ENCODE data around the gene RASGEF1C. TPM values are rescaled to one million over a fixed set of nuclear protein-coding genes. Genes with fewer than 3 reads are reported as not detected.

RASGEF1C gene
- total and polyA plus RNA-seq, 2 of the 13 experiments (the other 11 are each of a cell fraction or from before 2014, with no cell fraction given) = not detected

DNA sequence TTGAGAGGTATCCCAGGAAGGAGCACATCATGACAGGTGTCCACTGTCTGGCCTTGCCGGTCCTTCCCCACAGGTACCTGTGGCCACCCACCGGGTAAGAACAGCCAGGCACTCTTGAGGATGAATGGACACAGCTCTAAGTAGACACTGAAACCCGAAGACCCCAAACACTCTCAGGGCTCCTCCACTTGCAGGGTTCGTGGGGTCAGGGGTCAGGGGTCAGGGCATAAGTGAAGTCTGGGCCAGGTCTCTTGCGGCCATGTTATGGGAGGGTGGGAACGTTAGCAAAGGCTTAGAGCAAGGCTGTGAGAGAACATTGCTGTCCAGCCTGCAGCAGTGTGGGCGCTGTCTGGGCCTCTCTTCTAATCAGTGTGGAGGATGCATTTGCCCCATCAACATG lies 42.9 kb upstream of the RASGEF1C start:
- Histone ChIP-seq H2AFZ (ENCODE audit: low read length) (no peak overlapping the region), H3K9ac (ENCODE audit: insufficient read depth, low read depth, low read length) (no peak overlapping the region), H3K4me1 (ENCODE audit: insufficient read depth, low read length) (no peaks in the 10 kb centered on the region), H4K20me1 (ENCODE audit: insufficient read depth, low read length) (no peaks in the 10 kb centered on the region), H3K4me3 (replicated peaks in 1 of 3; ENCODE audit: insufficient read depth in 1 of 3, low read depth in 2 of 3, low read length in 3 of 3) (no peak overlapping the region), H3K79me2 (ENCODE audit: insufficient read depth, low read length) (no peaks in the 10 kb centered on the region), H3K36me3 (replicated peaks in 1 of 2; ENCODE audit: control insufficient read depth in 1 of 2, insufficient read depth in 2 of 2, low read length in 2 of 2) (peaks cover 9 to 38% of the 10 kb centered on the region in 2 experiments; a peak in 4 of 5 replicates), H3K4me2 (ENCODE audit: low read depth, low read length) (no peak overlapping the region), H3K27ac (ENCODE audit: extremely low read length, insufficient read depth, low read length) (no peak overlapping the region), H3K9me3 (ENCODE audit: low read length) (peaks cover 47% of the 10 kb centered on the region), H3K27me3 (ENCODE audit: control insufficient read depth in 1 of 2, insufficient read depth in 2 of 2, low read length in 2 of 2) (no peaks in the 10 kb centered on the region)
- intact Hi-C loops (cut with micrococcal nuclease; ENCODE audit: unreplicated experiment) (no loop called here), in situ Hi-C loops (cut with HindIII; ENCODE audit: extremely low pct_ligation_motif_present, low pct_unique_long_range_greater_than_20kb) (no loop called here)
- FAIRE-seq (no peak), DNase-seq (ENCODE audit: low spot score) (no peak), ATAC-seq (no peak)
- 100% methylated on average over 4 of the region's 7 CpGs for WGBS (ENCODE audit: low lambda C conversion rate)
- no TSS peak for BruUV-seq (replicated peaks)
- ChIA-PET POLR2A (no interaction called here), CTCF (ENCODE audit: low intra/inter-chr PET ratio, low total read pairs) (no interaction called here)
- no peak for TF ChIP-seq ZNF234 (CRISPR knock-in tag; conservative IDR thresholded peaks at IDR 0.05)
- no peak for TF ChIP-seq RARG (CRISPR knock-in tag; IDR thresholded peaks at IDR 0.05; ENCODE audit: low read depth)
- TF ChIP-seq, protein P1, sequence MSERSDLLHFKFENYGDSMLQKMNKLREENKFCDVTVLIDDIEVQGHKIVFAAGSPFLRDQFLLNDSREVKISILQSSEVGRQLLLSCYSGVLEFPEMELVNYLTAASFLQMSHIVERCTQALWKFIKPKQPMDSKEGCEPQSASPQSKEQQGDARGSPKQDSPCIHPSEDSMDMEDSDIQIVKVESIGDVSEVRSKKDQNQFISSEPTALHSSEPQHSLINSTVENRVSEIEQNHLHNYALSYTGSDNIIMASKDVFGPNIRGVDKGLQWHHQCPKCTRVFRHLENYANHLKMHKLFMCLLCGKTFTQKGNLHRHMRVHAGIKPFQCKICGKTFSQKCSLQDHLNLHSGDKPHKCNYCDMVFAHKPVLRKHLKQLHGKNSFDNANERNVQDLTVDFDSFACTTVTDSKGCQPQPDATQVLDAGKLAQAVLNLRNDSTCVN (CRISPR knock-in tag; IDR thresholded peaks at IDR 0.05; ENCODE audit: borderline replicate concordance) = no peak
- no peak for TF ChIP-seq ZBED4 (CRISPR knock-in tag; IDR thresholded peaks at IDR 0.05; ENCODE audit: borderline replicate concordance)
- TF ChIP-seq PRDM10 (CRISPR knock-in tag; IDR thresholded peaks at IDR 0.05; ENCODE audit: low read depth) = no peak
- no peak for TF ChIP-seq RFXANK (CRISPR knock-in tag; IDR thresholded peaks at IDR 0.05)
- TF ChIP-seq ZNF343 (CRISPR knock-in tag; IDR thresholded peaks at IDR 0.05) = no peak
- TF ChIP-seq ZNF816 (CRISPR knock-in tag; IDR thresholded peaks at IDR 0.05; ENCODE audit: borderline replicate concordance) = no peak
- no peak for TF ChIP-seq ARNTL (CRISPR knock-in tag; IDR thresholded peaks at IDR 0.05)
- TF ChIP-seq ZNF766 (CRISPR knock-in tag; IDR thresholded peaks at IDR 0.05; ENCODE audit: borderline replicate concordance) = no peak
- no peak for TF ChIP-seq FOXO4 (CRISPR knock-in tag; conservative IDR thresholded peaks at IDR 0.05)
